PC-3 (cell line): ENCODE data around the gene DSCAM. TPM values are rescaled to one million over a fixed set of nuclear protein-coding genes. Genes with fewer than 3 reads are reported as not detected.

Source experiments
- ATAC-seq: fragments of 200-7000 bp; cut with Tn5 transposase; 2 replicates; pipeline ENCODE4 v1.9.1; 2020; ENCODE audit warnings: mild to moderate bottlenecking, moderate library complexity
- BruUV-seq: library from RNA; stranded (reverse); fragments of 400-500 nt; replicated peaks from 2 replicates; lab custom pipeline; 2021; lab: Mats Ljungman, UMichigan
- CTCF ChIA-PET: fragments of 300-600 bp; sonication (Branson Sonifier 250); formaldehyde crosslinking; loops from one replicate; lab custom pipeline; 2022; ENCODE audit warnings: antibody characterized with exemption; lab: Charles Lee
- POLR2A ChIA-PET: fragments of 300-600 bp; sonication (Branson Sonifier 250); formaldehyde crosslinking; loops from one replicate; lab custom pipeline; 2022; ENCODE audit warnings: antibody characterized with exemption; ENCODE audit not compliant: unreplicated experiment; lab: Charles Lee
- DNase-seq: peaks from one replicate; pipeline ENCODE4 v3.0.0-alpha.2; 2015
- H2AFZ ChIP-seq: fragments of 300-600 bp; sonication (generic); 2 replicates; pipeline ENCODE4 v1.6.0; 2016; ENCODE audit warnings: antibody characterized with exemption, low read length
- H3F3A ChIP-seq: fragments of 300-600 bp; sonication (generic); one replicate; pipeline ENCODE4 v1.6.0; 2017; ENCODE audit warnings: antibody characterized with exemption, low read length, control low read depth, mild to moderate bottlenecking; ENCODE audit not compliant: unreplicated experiment
- H3K27ac ChIP-seq: fragments of 300-600 bp; sonication (generic); 2 replicates; pipeline ENCODE4 v1.5.1; 2016; ENCODE audit warnings: mild to moderate bottlenecking, low read length
- H3K27me3 ChIP-seq: fragments of 300-600 bp; sonication (generic); 2 replicates; pipeline ENCODE4 v1.6.1; 2016; ENCODE audit warnings: low read length, mixed read lengths
- H3K36me3 ChIP-seq: fragments of 300-600 bp; sonication (generic); 2 replicates; pipeline ENCODE4 v1.6.1; 2016; ENCODE audit warnings: low read depth, mixed run types, low read length, mixed read lengths
- H3K4me1 ChIP-seq: fragments of 300-600 bp; sonication (generic); 2 replicates; pipeline ENCODE4 v1.5.1; 2016; ENCODE audit warnings: low read length; ENCODE audit not compliant: insufficient read depth
- H3K4me2 ChIP-seq: fragments of 300-600 bp; sonication (generic); 2 replicates; pipeline ENCODE4 v1.6.0; 2016; ENCODE audit warnings: low read length
- H3K4me3 ChIP-seq: fragments of 300-600 bp; sonication (generic); 2 replicates; pipeline ENCODE4 v1.5.1; 2016; ENCODE audit warnings: mild to moderate bottlenecking, low read length, mixed read lengths
- H3K79me2 ChIP-seq: fragments of 300-600 bp; sonication (generic); 2 replicates; pipeline ENCODE4 v1.6.1; 2017; ENCODE audit warnings: low read length, mixed read lengths
- H3K9ac ChIP-seq: fragments of 300-600 bp; sonication (generic); 2 replicates; pipeline ENCODE4 v1.6.0; 2016; ENCODE audit warnings: mild to moderate bottlenecking, low read length
- H3K9me2 ChIP-seq: fragments of 300-600 bp; sonication (generic); replicated peaks from 2 replicates; pipeline ENCODE4 v1.6.1; 2016; ENCODE audit warnings: mixed run types, low read length, mixed read lengths
- H3K9me3 ChIP-seq: fragments of 300-600 bp; sonication (generic); 2 replicates; pipeline ENCODE4 v1.6.1; 2016; ENCODE audit warnings: low read length, mixed read lengths
- H4K20me1 ChIP-seq: fragments of 300-600 bp; sonication (generic); 2 replicates; pipeline ENCODE4 v1.6.1; 2016; ENCODE audit warnings: low read length, mixed read lengths
- CTCF ChIP-seq: fragments of 300-600 bp; sonication (generic); conservative IDR thresholded peaks from 2 replicates; pipeline ENCODE4 v1.5.1; 2017; ENCODE audit warnings: antibody characterized with exemption, low read depth, mild to moderate bottlenecking, low read length
- EZH2 ChIP-seq: fragments of 300-600 bp; sonication (generic); IDR thresholded peaks from one replicate; pipeline ENCODE4 v1.6.1; 2017; ENCODE audit warnings: antibody characterized with exemption, mild to moderate bottlenecking, low read length; ENCODE audit not compliant: unreplicated experiment
- EZH2phosphoT487 ChIP-seq: fragments of 300-600 bp; sonication (generic); IDR thresholded peaks from 2 replicates; pipeline ENCODE4 v1.6.1; 2018; ENCODE audit warnings: mild to moderate bottlenecking, antibody characterized with exemption, low read length, borderline replicate concordance
- intact Hi-C: fragments of 100-400 bp; cut with micrococcal nuclease; formaldehyde crosslinking; loops from 2 replicates; pipeline ENCODE4 v1.9.0; 2023
- total RNA-seq: library from RNA; depleted of rRNA; stranded (reverse); fragments of >200 nt; gene quantifications from 2 replicates; pipeline ENCODE4 v1.2.3, GENCODE V29; 2014

Gene DSCAM
- total RNA-seq, 1 experiment from 2014 or later: not detected

DNA sequence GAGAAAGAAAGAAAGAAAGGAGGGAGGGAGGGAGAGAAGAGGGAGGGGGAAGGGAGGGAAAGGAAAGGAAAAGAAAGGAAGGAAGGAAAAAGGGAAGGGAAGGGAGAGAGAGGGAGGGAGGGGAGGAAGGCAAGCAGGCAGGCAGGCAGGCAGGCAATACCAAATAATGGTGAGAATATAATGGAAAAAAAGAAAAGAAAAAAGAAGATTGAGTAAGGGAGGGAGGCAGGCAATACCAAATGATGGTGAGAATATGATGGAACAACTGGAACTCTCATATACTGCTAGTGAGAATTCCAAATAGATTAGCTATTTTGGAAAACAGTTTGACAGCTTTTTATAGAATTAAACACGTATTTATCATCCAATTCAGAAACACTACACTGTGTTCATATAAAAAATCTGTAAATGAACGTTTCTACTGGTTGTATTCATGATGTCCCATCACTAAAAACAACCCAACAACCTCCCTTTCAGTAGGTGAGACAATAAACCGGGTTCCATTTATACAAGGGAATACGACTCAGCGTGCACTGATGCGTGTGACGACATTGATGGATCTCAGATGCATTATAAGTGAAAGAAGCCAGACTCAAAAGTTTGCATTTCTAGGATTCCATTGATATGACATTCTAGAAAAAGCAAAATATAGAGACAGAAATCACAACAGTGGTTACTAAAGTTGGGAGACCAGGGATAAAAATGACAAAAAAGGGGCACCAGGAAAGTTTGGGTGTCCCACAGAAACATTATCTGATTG is 226.4 kb downstream of the DSCAM start:
- Histone ChIP-seq H3K4me2 (no peak overlapping the region), H3K4me1 (no peaks in the 10 kb centered on the region), H3K9me2 (no peaks in the 10 kb centered on the region), H3K36me3 (no peaks in the 10 kb centered on the region), H2AFZ (no peak overlapping the region), H3F3A (no peaks in the 10 kb centered on the region), H3K27me3 (no peaks in the 10 kb centered on the region), H4K20me1 (no peaks in the 10 kb centered on the region), H3K27ac (no peak overlapping the region), H3K9me3 (peaks cover 39% of the 10 kb centered on the region), H3K79me2 (no peaks in the 10 kb centered on the region), H3K4me3 (no peak overlapping the region), H3K9ac (no peak overlapping the region)
- TF ChIP-seq CTCF (no peak), EZH2 (no peak), EZH2phosphoT487 (no peak)
- CTCF ChIA-PET: no interaction called here
- intact Hi-C loops: no loop called here
- POLR2A ChIA-PET: no interaction called here
- DNase-seq: no peak
- no peak for ATAC-seq
- no TSS peak for BruUV-seq

GRCh38 chr21:40618191-40618973 is 228.6 kb downstream of the DSCAM start:
- no peaks in the 10 kb centered on the region for H4K20me1 ChIP-seq
- peaks cover 31% of the 10 kb centered on the region for H3K9me3 ChIP-seq
- H3K4me3 ChIP-seq: no peak overlapping the region
- H3K27ac ChIP-seq: no peak overlapping the region
- no peak overlapping the region for H3K9ac ChIP-seq
- no peak overlapping the region for H3K4me2 ChIP-seq
- no TSS peak for BruUV-seq
- H3K9me2 ChIP-seq: no peaks in the 10 kb centered on the region
- no peak for DNase-seq
- no peaks in the 10 kb centered on the region for H3K4me1 ChIP-seq
- ChIA-PET CTCF (no interaction called here), POLR2A (no interaction called here)
- TF ChIP-seq EZH2phosphoT487 (no peak), EZH2 (no peak), CTCF (no peak)
- H3K79me2 ChIP-seq: no peaks in the 10 kb centered on the region
- H3K27me3 ChIP-seq: no peaks in the 10 kb centered on the region
- ATAC-seq: no peak
- H3K36me3 ChIP-seq: no peaks in the 10 kb centered on the region
- no peaks in the 10 kb centered on the region for H3F3A ChIP-seq
- H2AFZ ChIP-seq: no peak overlapping the region
- intact Hi-C loops: no loop called here
